Right atrium auricular region (tissue), 2 donors: ENCODE data around the gene CYP26B1. TPM values are rescaled to one million over a fixed set of nuclear protein-coding genes. Genes with fewer than 3 reads are reported as not detected.

Source experiments
- DNase-seq: peaks from one replicate; pipeline ENCODE4 v3.0.0-alpha.2; 2019; ENCODE audit warnings: low spot score
- H3K27ac ChIP-seq, 2 donors: fragments of 200-600 bp; sonication (generic); 1 replicate in 1 of 2; 2 replicates in 1 of 2; pipeline ENCODE4 v1.5.1; 2016 to 2019
- H3K27me3 ChIP-seq, 2 donors: fragments of 200-600 bp; sonication (generic); one replicate each; pipeline versions ENCODE4 v1.5.1 to v1.6.0; 2017 to 2019
- H3K36me3 ChIP-seq: fragments of 200-600 bp; sonication (generic); one replicate; pipeline ENCODE4 v1.5.1; 2016
- H3K4me1 ChIP-seq, 2 donors: fragments of 200-600 bp; sonication (generic); one replicate each; pipeline versions ENCODE4 v1.5.1 to v1.6.0; 2017 to 2019
- H3K4me3 ChIP-seq, 2 donors: fragments of 200-600 bp; sonication (generic); 1 replicate in 1 of 2; 2 replicates in 1 of 2; pipeline ENCODE4 v1.5.1; 2017 to 2019; ENCODE audit warnings: mild to moderate bottlenecking in 1 of 2, moderate library complexity in 1 of 2
- H3K9me3 ChIP-seq, 2 donors: fragments of 200-600 bp; sonication (generic); one replicate each; pipeline ENCODE4 v1.5.1; 2019
- total RNA-seq, 2 donors: library from RNA; depleted of rRNA; stranded (reverse); fragments of >200 nt; gene quantifications; one replicate each; pipeline ENCODE4 v1.1.0, GENCODE V29; 2016
- TF ChIP-seq, protein P1 (sequence below), 2 donors: fragments of 200-600 bp; sonication (generic); IDR thresholded peaks; one replicate each; pipeline ENCODE4 v1.5.1; 2019; ENCODE audit warnings: antibody characterized with exemption in 2 of 2

CYP26B1 gene
- total RNA-seq, 2 donors from 2014 or later, result 2.5 to 12.8 TPM

GRCh38 chr2:72136331-72136730 lies 11.3 kb downstream of the CYP26B1 start:
- TF ChIP-seq, protein P1, sequence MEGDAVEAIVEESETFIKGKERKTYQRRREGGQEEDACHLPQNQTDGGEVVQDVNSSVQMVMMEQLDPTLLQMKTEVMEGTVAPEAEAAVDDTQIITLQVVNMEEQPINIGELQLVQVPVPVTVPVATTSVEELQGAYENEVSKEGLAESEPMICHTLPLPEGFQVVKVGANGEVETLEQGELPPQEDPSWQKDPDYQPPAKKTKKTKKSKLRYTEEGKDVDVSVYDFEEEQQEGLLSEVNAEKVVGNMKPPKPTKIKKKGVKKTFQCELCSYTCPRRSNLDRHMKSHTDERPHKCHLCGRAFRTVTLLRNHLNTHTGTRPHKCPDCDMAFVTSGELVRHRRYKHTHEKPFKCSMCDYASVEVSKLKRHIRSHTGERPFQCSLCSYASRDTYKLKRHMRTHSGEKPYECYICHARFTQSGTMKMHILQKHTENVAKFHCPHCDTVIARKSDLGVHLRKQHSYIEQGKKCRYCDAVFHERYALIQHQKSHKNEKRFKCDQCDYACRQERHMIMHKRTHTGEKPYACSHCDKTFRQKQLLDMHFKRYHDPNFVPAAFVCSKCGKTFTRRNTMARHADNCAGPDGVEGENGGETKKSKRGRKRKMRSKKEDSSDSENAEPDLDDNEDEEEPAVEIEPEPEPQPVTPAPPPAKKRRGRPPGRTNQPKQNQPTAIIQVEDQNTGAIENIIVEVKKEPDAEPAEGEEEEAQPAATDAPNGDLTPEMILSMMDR (IDR thresholded peaks at IDR 0.05), result no peak
- Histone ChIP-seq H3K9me3 (no peaks in the 10 kb centered on the region), H3K27me3 (no peaks in the 10 kb centered on the region), H3K4me1 (peaks cover 0 to 19% of the 10 kb centered on the region in 2 donors), H3K36me3 (no peaks in the 10 kb centered on the region), H3K4me3 (no peak overlapping the region), H3K27ac (no peak overlapping the region)
- no peak for DNase-seq

DNA sequence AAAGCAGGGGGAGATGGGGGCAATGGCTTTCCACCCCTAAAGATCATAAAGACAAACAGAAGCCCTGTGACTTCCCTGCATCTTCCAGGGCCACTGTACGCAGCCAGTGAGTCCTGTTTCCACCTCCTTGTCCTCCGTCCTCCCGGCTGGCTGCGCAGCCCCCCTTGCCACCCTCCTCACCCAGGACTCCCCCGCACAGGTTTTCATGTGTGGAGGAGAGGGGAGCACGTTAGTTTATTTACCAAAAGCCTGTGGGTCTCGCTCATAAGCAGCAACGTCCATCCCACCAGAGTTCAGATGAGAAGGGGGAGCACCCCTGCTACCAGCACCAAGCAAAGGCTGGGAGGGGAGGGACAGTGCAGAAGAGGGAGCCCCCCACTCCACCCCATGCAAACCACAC lies 11.7 kb downstream of the CYP26B1 start:
- Histone ChIP-seq H3K27me3 (no peaks in the 10 kb centered on the region), H3K27ac (no peak overlapping the region), H3K4me3 (no peak overlapping the region), H3K4me1 (peaks cover 0 to 19% of the 10 kb centered on the region in 2 donors), H3K9me3 (no peaks in the 10 kb centered on the region), H3K36me3 (no peaks in the 10 kb centered on the region)
- no peak for DNase-seq
- TF ChIP-seq, protein P1 (IDR thresholded peaks at IDR 0.05), result no peak

DNA sequence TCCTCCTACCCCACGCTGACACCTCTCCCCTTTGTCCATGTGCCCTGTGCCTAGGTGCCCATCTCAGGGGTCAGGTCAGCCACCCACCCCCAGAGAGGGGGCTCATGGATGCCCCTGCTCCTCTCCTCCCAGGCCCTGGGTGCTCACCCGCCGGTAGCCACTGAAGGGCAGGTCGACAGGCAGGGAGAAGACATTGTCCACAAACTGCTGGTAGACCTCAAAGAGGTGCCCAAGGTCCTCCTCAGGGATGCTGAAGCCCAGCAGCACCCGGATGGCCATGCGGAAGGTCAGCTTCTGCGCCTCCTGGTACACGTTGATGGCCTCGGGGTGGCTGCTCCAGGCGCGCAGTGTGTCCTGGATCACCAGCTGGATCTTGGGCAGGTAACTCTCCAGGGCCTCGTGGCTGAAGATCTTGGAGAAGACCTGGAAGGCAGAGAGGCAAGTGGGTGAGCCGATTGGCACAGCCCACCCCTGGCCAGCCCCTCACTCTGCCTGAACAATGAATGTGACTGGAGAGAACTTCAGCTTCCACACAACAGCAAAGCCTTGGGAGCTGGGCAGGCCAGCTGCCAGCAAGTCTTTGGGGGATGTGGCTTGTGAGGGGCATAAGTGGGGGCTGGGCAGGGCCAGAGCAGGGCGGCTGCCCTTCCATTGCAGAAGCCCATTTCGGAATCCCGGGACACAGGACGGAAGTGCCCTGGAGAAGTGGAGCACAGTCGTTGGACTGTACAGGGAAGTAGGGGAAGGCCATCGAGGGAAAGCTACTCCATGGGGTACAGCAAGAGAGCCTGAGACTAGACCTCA lies 12.5 kb downstream of the CYP26B1 start:
- no peaks in the 10 kb centered on the region for H3K27me3 ChIP-seq
- TF ChIP-seq, protein P1 (IDR thresholded peaks at IDR 0.05), result no peak
- no peak for DNase-seq
- no peak overlapping the region for H3K4me3 ChIP-seq
- H3K9me3 ChIP-seq, result no peaks in the 10 kb centered on the region
- H3K36me3 ChIP-seq, result no peaks in the 10 kb centered on the region
- peaks cover 0 to 19% of the 10 kb centered on the region in 2 donors for H3K4me1 ChIP-seq
- H3K27ac ChIP-seq, result no peak overlapping the region

GRCh38 chr2:72134408-72134996 lies 13.2 kb downstream of the CYP26B1 start:
- TF ChIP-seq, protein P1 (IDR thresholded peaks at IDR 0.05), result no peak
- Histone ChIP-seq H3K27me3 (no peaks in the 10 kb centered on the region), H3K4me1 (peaks cover 0 to 19% of the 10 kb centered on the region in 2 donors), H3K27ac (no peak overlapping the region), H3K9me3 (no peaks in the 10 kb centered on the region), H3K4me3 (no peak overlapping the region), H3K36me3 (no peaks in the 10 kb centered on the region)
- DNase-seq, result no peak

- Histone ChIP-seq H3K27me3 (no peaks in the 10 kb centered on the region), H3K36me3 (no peaks in the 10 kb centered on the region), H3K27ac (no peak overlapping the region), H3K4me3 (no peak overlapping the region), H3K4me1 (peaks cover 0 to 16% of the 10 kb centered on the region in 2 donors), H3K9me3 (no peaks in the 10 kb centered on the region)
- TF ChIP-seq, protein P1 (IDR thresholded peaks at IDR 0.05), result no peak
- DNase-seq, result no peak
Observed at GRCh38 chr2:72133721-72134407, 13.8 kb downstream of the CYP26B1 start.
